Natural killer cell (primary cell): Measurements from ENCODE around the gene OPRD1. TPM values are rescaled to one million over a fixed set of nuclear protein-coding genes. Genes with fewer than 3 reads are reported as not detected.

Experiments
- ATAC-seq, 3 donors: fragments of 150-1000 bp in 2 of 3; fragments of 200-7000 bp in 1 of 3; cut with Tn5 transposase; 1 replicate in 1 of 3; 2 replicates in 2 of 3; pipeline ENCODE4 v1.10.0; 2021; ENCODE audit warnings: mild to moderate bottlenecking in 2 of 3, moderate library complexity in 2 of 3
- DNase-seq, 2 donors: peaks; one replicate each; pipeline versions ENCODE4 v3.0.0 to v3.0.0-alpha.2; 2013 to 2021; ENCODE audit warnings: mixed read lengths in 1 of 2
- H3K27ac ChIP-seq: one replicate; pipeline ENCODE4 v1.5.1; 2013; ENCODE audit warnings: mild to moderate bottlenecking, low read length
- H3K27me3 ChIP-seq: one replicate; pipeline ENCODE4 v1.6.1; 2013; ENCODE audit warnings: low read length; ENCODE audit not compliant: control insufficient read depth, insufficient read depth
- H3K36me3 ChIP-seq: one replicate; pipeline ENCODE4 v1.6.1; 2013; ENCODE audit warnings: low read length; ENCODE audit not compliant: control insufficient read depth, insufficient read depth
- H3K4me1 ChIP-seq: one replicate; pipeline ENCODE4 v1.6.1; 2013; ENCODE audit warnings: low read length; ENCODE audit not compliant: control insufficient read depth, insufficient read depth
- H3K4me3 ChIP-seq: one replicate; pipeline ENCODE4 v1.5.1; 2013; ENCODE audit warnings: low read length
- H3K9me3 ChIP-seq: one replicate; pipeline ENCODE4 v1.6.1; 2013; ENCODE audit warnings: low read length; ENCODE audit not compliant: control insufficient read depth, insufficient read depth
- H3K27ac Mint-ChIP-seq, 2 donors: one replicate each; pipeline ENCODE4 v1.8.0; 2022; ENCODE audit warnings: mild to moderate bottlenecking in 2 of 2, mixed read lengths in 2 of 2, moderate library complexity in 1 of 2
- H3K27me3 Mint-ChIP-seq, 2 donors: one replicate each; pipeline ENCODE4 v1.8.0; 2022; ENCODE audit warnings: low read depth in 2 of 2, mixed read lengths in 2 of 2
- H3K36me3 Mint-ChIP-seq: one replicate; pipeline ENCODE4 v1.8.0; 2022; ENCODE audit warnings: mixed read lengths
- H3K4me1 Mint-ChIP-seq, 2 donors: one replicate each; pipeline ENCODE4 v1.8.0; 2022; ENCODE audit warnings: mixed read lengths in 2 of 2
- H3K4me3 Mint-ChIP-seq: one replicate; pipeline ENCODE4 v1.8.0; 2022; ENCODE audit warnings: mild to moderate bottlenecking, moderate library complexity, mixed read lengths
- H3K9me3 Mint-ChIP-seq, 2 donors: one replicate each; pipeline ENCODE4 v1.8.0; 2022; ENCODE audit warnings: mixed read lengths in 2 of 2
- WGBS: methylation state at CpG from one replicate; pipeline ENCODE4 v1.1.7; 2013; ENCODE audit warnings: missing lambda C conversion rate; ENCODE audit not compliant: insufficient coverage; 5-methylcytosine and 5-hydroxymethylcytosine counted together
- intact Hi-C: fragments of 100-400 bp; cut with micrococcal nuclease; formaldehyde crosslinking; loops from one replicate; pipeline ENCODE4 v1.14.2; 2022
- total RNA-seq, 4 donors: library from RNA; stranded (reverse); fragments of 120-200 nt in 1 of 4; gene quantifications; one replicate each; pipeline versions ENCODE4 v1.2.3 to v1.2.4, GENCODE V29; 2013 to 2022
- TF ChIP-seq, protein P1 (sequence below): fragments of 200-600 bp; IDR thresholded peaks from one replicate; pipeline ENCODE4 v1.8.0; 2022; ENCODE audit warnings: antibody characterized with exemption

Gene OPRD1
- total RNA-seq, 3 donors from 2014 or later (not counting 1 experiment from before 2014, with no cell fraction given): not detected

DNA sequence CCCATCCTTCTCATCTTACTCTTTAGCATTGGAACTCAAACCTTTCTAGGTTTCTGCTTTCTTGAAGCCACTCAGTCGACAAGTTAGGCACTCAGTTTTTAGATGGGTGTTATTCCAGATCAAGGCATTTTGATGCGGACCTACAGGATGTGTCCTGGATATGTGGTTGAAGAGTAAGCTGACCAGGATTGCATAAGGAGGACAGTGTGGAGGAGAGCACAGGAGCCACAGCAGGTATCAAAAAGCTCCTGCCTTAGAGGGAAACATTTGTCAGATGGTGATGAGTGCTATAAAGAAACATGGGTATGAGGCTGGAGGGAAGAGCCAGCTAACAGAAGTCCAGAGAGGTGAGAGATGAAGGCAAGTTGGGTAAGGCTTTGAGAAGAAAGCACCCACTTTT, 33.9 kb upstream of the OPRD1 start:
- no peak overlapping the region for H3K27ac Mint-ChIP-seq

DNA sequence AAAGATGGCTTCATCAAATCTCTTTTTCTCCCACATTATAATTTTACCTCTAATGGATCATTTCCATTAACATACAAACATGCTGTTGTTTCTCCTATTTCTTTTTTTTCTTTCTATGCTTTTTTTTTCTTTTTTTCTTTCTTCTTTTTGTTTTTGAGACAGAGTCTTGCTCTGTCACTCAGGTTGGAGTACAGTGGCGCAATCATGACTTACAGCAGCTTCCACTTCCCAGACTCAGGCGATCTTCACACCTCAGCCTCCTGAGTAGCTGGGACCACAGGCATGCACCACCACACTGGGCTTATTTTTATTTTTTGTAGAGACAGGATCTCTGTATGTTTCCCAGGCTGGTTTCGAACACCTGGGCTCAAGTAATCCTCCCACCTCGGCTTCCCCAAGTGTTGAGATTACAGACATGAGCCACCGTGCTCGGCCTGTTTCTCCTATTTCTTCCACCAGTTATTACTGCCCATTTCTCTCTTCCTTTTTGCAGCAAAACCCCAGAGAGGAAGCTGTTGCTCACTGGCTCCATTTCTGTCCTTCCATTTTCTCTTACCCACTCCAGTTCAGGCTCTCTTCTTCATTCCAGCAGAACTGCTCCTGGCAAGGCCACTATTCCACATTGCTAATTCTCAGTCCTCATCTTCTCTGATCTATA, 32.1 kb upstream of the OPRD1 start:
- no peak overlapping the region for H3K27ac ChIP-seq
- Mint-ChIP-seq H3K27ac (no peak overlapping the region), H3K4me3 (no peak overlapping the region), H3K9me3 (no peaks in the 10 kb centered on the region), H3K36me3 (no peaks in the 10 kb centered on the region), H3K27me3 (no peaks in the 10 kb centered on the region), H3K4me1 (peaks cover 9 to 10% of the 10 kb centered on the region in 2 donors)
- H3K4me3 ChIP-seq: no peak overlapping the region
- intact Hi-C loops: no loop called here
- TF ChIP-seq, protein P1, sequence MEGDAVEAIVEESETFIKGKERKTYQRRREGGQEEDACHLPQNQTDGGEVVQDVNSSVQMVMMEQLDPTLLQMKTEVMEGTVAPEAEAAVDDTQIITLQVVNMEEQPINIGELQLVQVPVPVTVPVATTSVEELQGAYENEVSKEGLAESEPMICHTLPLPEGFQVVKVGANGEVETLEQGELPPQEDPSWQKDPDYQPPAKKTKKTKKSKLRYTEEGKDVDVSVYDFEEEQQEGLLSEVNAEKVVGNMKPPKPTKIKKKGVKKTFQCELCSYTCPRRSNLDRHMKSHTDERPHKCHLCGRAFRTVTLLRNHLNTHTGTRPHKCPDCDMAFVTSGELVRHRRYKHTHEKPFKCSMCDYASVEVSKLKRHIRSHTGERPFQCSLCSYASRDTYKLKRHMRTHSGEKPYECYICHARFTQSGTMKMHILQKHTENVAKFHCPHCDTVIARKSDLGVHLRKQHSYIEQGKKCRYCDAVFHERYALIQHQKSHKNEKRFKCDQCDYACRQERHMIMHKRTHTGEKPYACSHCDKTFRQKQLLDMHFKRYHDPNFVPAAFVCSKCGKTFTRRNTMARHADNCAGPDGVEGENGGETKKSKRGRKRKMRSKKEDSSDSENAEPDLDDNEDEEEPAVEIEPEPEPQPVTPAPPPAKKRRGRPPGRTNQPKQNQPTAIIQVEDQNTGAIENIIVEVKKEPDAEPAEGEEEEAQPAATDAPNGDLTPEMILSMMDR: no peak
- no peaks in the 10 kb centered on the region for H3K9me3 ChIP-seq
- H3K36me3 ChIP-seq: no peaks in the 10 kb centered on the region
- DNase-seq (no peak), ATAC-seq (no peak)
- no peaks in the 10 kb centered on the region for H3K27me3 ChIP-seq
- peaks cover 7% of the 10 kb centered on the region for H3K4me1 ChIP-seq
- 85% methylated on average over 6 of the region's 6 CpGs for WGBS

More for the DNA sequence above, 33.9 kb upstream of the OPRD1 start:
- Mint-ChIP-seq H3K9me3 (no peaks in the 10 kb centered on the region), H3K4me3 (no peak overlapping the region), H3K27me3 (no peaks in the 10 kb centered on the region), H3K4me1 (peaks cover 10% of the 10 kb centered on the region in 2 donors), H3K36me3 (no peaks in the 10 kb centered on the region)
- Histone ChIP-seq H3K4me3 (no peak overlapping the region), H3K4me1 (peaks cover 13% of the 10 kb centered on the region), H3K27ac (no peak overlapping the region), H3K9me3 (no peaks in the 10 kb centered on the region), H3K36me3 (no peaks in the 10 kb centered on the region), H3K27me3 (no peaks in the 10 kb centered on the region)
- no peak for ATAC-seq
- intact Hi-C loops: no loop called here
- WGBS: 85% methylated on average over 2 of the region's 2 CpGs
- DNase-seq: no peak
- TF ChIP-seq, protein P1: no peak

DNA sequence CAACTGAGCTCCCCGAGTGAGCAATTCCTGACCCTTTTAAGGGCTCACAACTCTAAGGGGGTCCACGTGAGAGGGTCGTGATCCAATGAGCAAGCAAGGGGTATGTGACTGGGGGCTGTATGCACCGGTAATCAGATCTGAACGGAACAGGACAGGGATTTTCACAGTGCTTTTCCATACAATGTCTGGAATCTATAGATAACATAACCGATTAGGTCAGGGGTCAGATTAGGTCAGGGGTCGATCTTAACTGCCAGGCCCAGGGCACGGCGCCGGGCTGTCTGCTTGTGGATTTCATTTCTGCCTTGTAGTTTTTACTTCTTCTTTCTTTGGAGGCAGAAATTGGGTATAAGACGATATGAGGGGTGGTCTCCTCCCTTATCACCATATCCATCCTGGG, 30.7 kb upstream of the OPRD1 start:
- Mint-ChIP-seq H3K4me1 (peaks cover 10 to 11% of the 10 kb centered on the region in 2 donors), H3K4me3 (no peak overlapping the region), H3K9me3 (no peaks in the 10 kb centered on the region), H3K36me3 (no peaks in the 10 kb centered on the region), H3K27me3 (no peaks in the 10 kb centered on the region), H3K27ac (peak overlapping the region in 1 of 2 donors; percentile 53)
- 86% methylated on average over 11 of the region's 11 CpGs for WGBS
- Histone ChIP-seq H3K27me3 (no peaks in the 10 kb centered on the region), H3K9me3 (no peaks in the 10 kb centered on the region), H3K27ac (no peak overlapping the region), H3K36me3 (no peaks in the 10 kb centered on the region), H3K4me1 (peaks cover 6% of the 10 kb centered on the region), H3K4me3 (no peak overlapping the region)
- ATAC-seq (no peak), DNase-seq (no peak)
- TF ChIP-seq, protein P1: no peak
- intact Hi-C loops: no loop called here

DNA sequence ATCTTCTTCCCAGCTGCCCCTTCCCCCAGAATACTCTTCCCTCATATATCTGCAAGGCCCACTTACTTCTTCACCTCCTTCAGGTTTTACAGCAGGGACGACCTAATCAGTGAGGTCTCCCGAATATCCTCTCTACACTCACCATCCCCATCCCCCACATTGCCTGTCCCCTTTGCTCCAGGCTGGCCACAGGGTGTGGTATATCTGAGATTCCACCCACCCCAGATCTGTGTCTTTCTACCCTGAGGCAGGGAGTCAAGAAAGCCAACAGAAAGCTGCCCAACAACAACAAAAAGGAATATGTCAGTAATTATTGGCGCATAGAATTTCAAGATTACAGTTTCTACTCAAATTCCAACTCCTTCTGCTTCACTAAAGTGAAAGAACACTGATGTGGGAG, 30.0 kb upstream of the OPRD1 start:
- Mint-ChIP-seq H3K27ac (no peak overlapping the region), H3K36me3 (no peaks in the 10 kb centered on the region), H3K27me3 (no peaks in the 10 kb centered on the region), H3K4me3 (no peak overlapping the region), H3K4me1 (peaks cover 10 to 11% of the 10 kb centered on the region in 2 donors), H3K9me3 (no peaks in the 10 kb centered on the region)
- no peaks in the 10 kb centered on the region for H3K27me3 ChIP-seq
- 95% methylated on average over 3 of the region's 3 CpGs for WGBS
- no peak overlapping the region for H3K27ac ChIP-seq
- intact Hi-C loops: no loop called here
- no peak for DNase-seq
- H3K4me3 ChIP-seq: no peak overlapping the region
- no peaks in the 10 kb centered on the region for H3K36me3 ChIP-seq
- no peaks in the 10 kb centered on the region for H3K9me3 ChIP-seq
- TF ChIP-seq, protein P1: no peak
- no peak for ATAC-seq
- H3K4me1 ChIP-seq: peaks cover 6% of the 10 kb centered on the region
